Skeletal muscle tissue (tissue), 4 donors: ENCODE measurements around the gene VGLL3. TPM values are rescaled to one million over a fixed set of nuclear protein-coding genes. Genes with fewer than 3 reads are reported as not detected.

ENCODE experiments used
- H3K27ac ChIP-seq: one replicate; pipeline ENCODE4 v1.7.0; 2013; ENCODE audit warnings: mild to moderate bottlenecking, low read depth, low read length, inconsistent platforms
- H3K27me3 ChIP-seq, 3 donors: one replicate each; pipeline ENCODE4 v1.7.0; 2013; ENCODE audit warnings: low read length in 3 of 3; ENCODE audit not compliant: control insufficient read depth in 3 of 3, insufficient read depth in 3 of 3
- H3K36me3 ChIP-seq, 3 donors: one replicate each; pipeline ENCODE4 v1.7.0; 2013; ENCODE audit warnings: low read length in 3 of 3; ENCODE audit not compliant: control insufficient read depth in 3 of 3, insufficient read depth in 3 of 3
- H3K4me1 ChIP-seq, 3 donors: one replicate each; pipeline ENCODE4 v1.7.0; 2013; ENCODE audit warnings: low read length in 3 of 3, mild to moderate bottlenecking in 3 of 3; ENCODE audit not compliant: control insufficient read depth in 3 of 3, insufficient read depth in 3 of 3
- H3K4me3 ChIP-seq, 3 donors: one replicate each; pipeline ENCODE4 v1.7.0; 2013; ENCODE audit warnings: low read length in 3 of 3
- H3K9ac ChIP-seq, 3 donors: one replicate each; pipeline ENCODE4 v1.7.0; 2013; ENCODE audit warnings: low read length in 3 of 3, mild to moderate bottlenecking in 3 of 3, moderate library complexity in 2 of 3, low read depth in 1 of 3
- H3K9me3 ChIP-seq, 3 donors: one replicate each; pipeline ENCODE4 v1.7.0; 2013; ENCODE audit warnings: low read length in 3 of 3; ENCODE audit not compliant: control insufficient read depth in 3 of 3
- total RNA-seq: library from RNA; depleted of rRNA; stranded (reverse); fragments of >200 nt; gene quantifications from one replicate; pipeline ENCODE4 v1.2.3, GENCODE V29; 2014
- donor health status: Osteomylitis.

Gene VGLL3
- total RNA-seq, 1 donor from 2014 or later = 17.7 TPM

- Histone ChIP-seq H3K27ac (no peak overlapping the region), H3K9ac (no peak overlapping the region), H3K4me3 (no peak overlapping the region), H3K27me3 (no peaks in the 10 kb centered on the region), H3K4me1 (no peaks in the 10 kb centered on the region), H3K9me3 (no peaks in the 10 kb centered on the region), H3K36me3 (no peaks in the 10 kb centered on the region)
Observed at GRCh38 chr3:86890741-86891396, 100.1 kb downstream of the VGLL3 start.

Other genes starting within 250 kb of the VGLL3 start
- 8.9 TPM for gene CHMP2B, start 236.2 kb upstream of the VGLL3 start, total RNA-seq